Peyer's patch (tissue), 4 donors: ENCODE results near the gene YTHDC1.

Experiments used
- CTCF ChIP-seq, 6 experiments: fragments of 450-650 bp in 4 of 6; fragments of 200-600 bp in 2 of 6; sonication (generic) in 1 of 6; IDR thresholded peaks; one replicate each; pipeline ENCODE4 v1.5.1; 2017 to 2019; ENCODE audit warnings: antibody characterized with exemption in 6 of 6, mild to moderate bottlenecking in 3 of 6, moderate library complexity in 1 of 6
- POLR2A ChIP-seq, 2 donors: fragments of 450-650 bp; IDR thresholded peaks; one replicate each; pipeline ENCODE4 v1.5.1; 2017; ENCODE audit warnings: antibody characterized with exemption in 2 of 2, mild to moderate bottlenecking in 2 of 2, moderate library complexity in 2 of 2

GRCh38 chr4:68291256-68291655 is 58.6 kb downstream of the YTHDC1 start:
- TF ChIP-seq POLR2A (IDR thresholded peaks at IDR 0.05) (no peak), CTCF (IDR thresholded peaks at IDR 0.05) (no peak)
